ENCODE results near the gene ZNF79.

GRCh38 chr9:127463911-127464310 is 39.7 kb downstream of the ZNF79 start:
- no peak for TF ChIP-seq REST (IDR thresholded peaks at IDR 0.05; ENCODE audit: low read depth)
- TF ChIP-seq TAF1 (IDR thresholded peaks at IDR 0.05; ENCODE audit: low read depth) = no peak
- no peak for TF ChIP-seq EP300 (IDR thresholded peaks at IDR 0.05; ENCODE audit: borderline replicate concordance)
- no peak for TF ChIP-seq NFIC (IDR thresholded peaks at IDR 0.05)
- no peak for TF ChIP-seq EGR1 (IDR thresholded peaks at IDR 0.05)
- no peak for TF ChIP-seq RAD21 (IDR thresholded peaks at IDR 0.05; ENCODE audit: low read depth)
- TF ChIP-seq MAX (IDR thresholded peaks at IDR 0.05) = no peak
- no peak for TF ChIP-seq CEBPB (IDR thresholded peaks at IDR 0.05)
- TF ChIP-seq FOXM1 (IDR thresholded peaks at IDR 0.05; ENCODE audit: borderline replicate concordance, low read depth) = no peak
- TF ChIP-seq TEAD4 (IDR thresholded peaks at IDR 0.05) = no peak
- no peak for TF ChIP-seq YY1 (IDR thresholded peaks at IDR 0.05; ENCODE audit: low read depth)

Data from Ishikawa (cell line).